ENCODE measurements around the gene ONECUT2.

DNA sequence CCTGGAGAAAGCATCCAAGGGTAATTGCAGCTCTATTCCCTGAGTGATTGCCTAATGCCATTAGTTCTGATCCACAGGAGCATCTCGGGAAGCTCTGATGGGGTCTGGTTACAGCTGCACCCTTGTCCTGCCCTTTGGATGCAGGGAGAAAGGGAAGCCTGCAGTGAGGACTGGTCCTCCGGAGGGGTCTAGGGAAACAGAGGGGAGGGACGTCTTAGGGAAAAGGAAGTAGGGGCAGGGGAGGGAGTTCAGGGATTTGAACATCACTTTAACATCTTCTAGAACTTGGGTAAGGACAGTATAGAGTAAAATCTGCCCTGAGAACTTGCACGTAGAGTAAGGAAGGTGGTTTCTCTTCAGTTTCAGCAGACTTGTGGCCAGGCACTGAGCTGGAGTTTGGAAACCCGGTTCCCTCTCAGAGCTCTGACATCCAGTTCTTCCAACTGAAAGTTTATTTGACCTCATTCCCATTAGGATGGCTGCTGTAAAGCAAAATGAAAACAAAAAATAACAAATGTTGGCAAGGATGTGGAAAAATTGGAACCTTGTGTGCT, 20.5 kb downstream of the ONECUT2 start:
- TF ChIP-seq, protein P1, sequence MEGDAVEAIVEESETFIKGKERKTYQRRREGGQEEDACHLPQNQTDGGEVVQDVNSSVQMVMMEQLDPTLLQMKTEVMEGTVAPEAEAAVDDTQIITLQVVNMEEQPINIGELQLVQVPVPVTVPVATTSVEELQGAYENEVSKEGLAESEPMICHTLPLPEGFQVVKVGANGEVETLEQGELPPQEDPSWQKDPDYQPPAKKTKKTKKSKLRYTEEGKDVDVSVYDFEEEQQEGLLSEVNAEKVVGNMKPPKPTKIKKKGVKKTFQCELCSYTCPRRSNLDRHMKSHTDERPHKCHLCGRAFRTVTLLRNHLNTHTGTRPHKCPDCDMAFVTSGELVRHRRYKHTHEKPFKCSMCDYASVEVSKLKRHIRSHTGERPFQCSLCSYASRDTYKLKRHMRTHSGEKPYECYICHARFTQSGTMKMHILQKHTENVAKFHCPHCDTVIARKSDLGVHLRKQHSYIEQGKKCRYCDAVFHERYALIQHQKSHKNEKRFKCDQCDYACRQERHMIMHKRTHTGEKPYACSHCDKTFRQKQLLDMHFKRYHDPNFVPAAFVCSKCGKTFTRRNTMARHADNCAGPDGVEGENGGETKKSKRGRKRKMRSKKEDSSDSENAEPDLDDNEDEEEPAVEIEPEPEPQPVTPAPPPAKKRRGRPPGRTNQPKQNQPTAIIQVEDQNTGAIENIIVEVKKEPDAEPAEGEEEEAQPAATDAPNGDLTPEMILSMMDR (conservative IDR thresholded peaks at IDR 0.05; ENCODE audit: low read depth in 2 of 2): no peak
- TF ChIP-seq, protein P2, sequence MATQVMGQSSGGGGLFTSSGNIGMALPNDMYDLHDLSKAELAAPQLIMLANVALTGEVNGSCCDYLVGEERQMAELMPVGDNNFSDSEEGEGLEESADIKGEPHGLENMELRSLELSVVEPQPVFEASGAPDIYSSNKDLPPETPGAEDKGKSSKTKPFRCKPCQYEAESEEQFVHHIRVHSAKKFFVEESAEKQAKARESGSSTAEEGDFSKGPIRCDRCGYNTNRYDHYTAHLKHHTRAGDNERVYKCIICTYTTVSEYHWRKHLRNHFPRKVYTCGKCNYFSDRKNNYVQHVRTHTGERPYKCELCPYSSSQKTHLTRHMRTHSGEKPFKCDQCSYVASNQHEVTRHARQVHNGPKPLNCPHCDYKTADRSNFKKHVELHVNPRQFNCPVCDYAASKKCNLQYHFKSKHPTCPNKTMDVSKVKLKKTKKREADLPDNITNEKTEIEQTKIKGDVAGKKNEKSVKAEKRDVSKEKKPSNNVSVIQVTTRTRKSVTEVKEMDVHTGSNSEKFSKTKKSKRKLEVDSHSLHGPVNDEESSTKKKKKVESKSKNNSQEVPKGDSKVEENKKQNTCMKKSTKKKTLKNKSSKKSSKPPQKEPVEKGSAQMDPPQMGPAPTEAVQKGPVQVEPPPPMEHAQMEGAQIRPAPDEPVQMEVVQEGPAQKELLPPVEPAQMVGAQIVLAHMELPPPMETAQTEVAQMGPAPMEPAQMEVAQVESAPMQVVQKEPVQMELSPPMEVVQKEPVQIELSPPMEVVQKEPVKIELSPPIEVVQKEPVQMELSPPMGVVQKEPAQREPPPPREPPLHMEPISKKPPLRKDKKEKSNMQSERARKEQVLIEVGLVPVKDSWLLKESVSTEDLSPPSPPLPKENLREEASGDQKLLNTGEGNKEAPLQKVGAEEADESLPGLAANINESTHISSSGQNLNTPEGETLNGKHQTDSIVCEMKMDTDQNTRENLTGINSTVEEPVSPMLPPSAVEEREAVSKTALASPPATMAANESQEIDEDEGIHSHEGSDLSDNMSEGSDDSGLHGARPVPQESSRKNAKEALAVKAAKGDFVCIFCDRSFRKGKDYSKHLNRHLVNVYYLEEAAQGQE (IDR thresholded peaks at IDR 0.05; ENCODE audit: unreplicated experiment): no peak
- no peak for TF ChIP-seq POLR2AphosphoS5 (IDR thresholded peaks at IDR 0.05; ENCODE audit: low read depth)
- no peak for TF ChIP-seq EZH2 (IDR thresholded peaks at IDR 0.05; ENCODE audit: low read depth, unreplicated experiment)
- TF ChIP-seq STAT1 (IDR thresholded peaks at IDR 0.05; ENCODE audit: unreplicated experiment): no peak
- no peak for TF ChIP-seq CREB1 (CRISPR knock-in tag; IDR thresholded peaks at IDR 0.05; ENCODE audit: low read depth)
